Endodermal cell (in vitro differentiated cells): ENCODE data around the gene ATG2B. TPM values are rescaled to one million over a fixed set of nuclear protein-coding genes. Genes with fewer than 3 reads are reported as not detected.

ENCODE experiments used
- DNase-seq: peaks from one replicate; pipeline ENCODE4 v3.0.0-alpha.2; 2017
- H3K27ac ChIP-seq: 2 replicates; pipeline ENCODE4 v1.5.1; 2013; ENCODE audit warnings: mild to moderate bottlenecking, low read depth, low read length, moderate library complexity
- H3K27me3 ChIP-seq: 2 replicates; pipeline ENCODE4 v1.6.1; 2013; ENCODE audit warnings: mild to moderate bottlenecking, low read length, moderate library complexity; ENCODE audit not compliant: insufficient read depth, control insufficient read depth, poor library complexity, severe bottlenecking
- H3K36me3 ChIP-seq: 2 replicates; pipeline ENCODE4 v1.7.0; 2013; ENCODE audit warnings: mild to moderate bottlenecking, low read length, moderate library complexity; ENCODE audit not compliant: control insufficient read depth, insufficient read depth
- H3K4me1 ChIP-seq: one replicate; pipeline ENCODE4 v1.7.0; 2013; ENCODE audit warnings: low read length; ENCODE audit not compliant: control insufficient read depth, insufficient read depth
- H3K4me3 ChIP-seq: 2 replicates; pipeline ENCODE4 v1.5.1; 2013; ENCODE audit warnings: mild to moderate bottlenecking, low read length, moderate library complexity
- H3K9ac ChIP-seq: 2 replicates; pipeline ENCODE4 v1.6.1; 2013; ENCODE audit warnings: mild to moderate bottlenecking, low read length, moderate library complexity; ENCODE audit not compliant: poor library complexity, severe bottlenecking; ENCODE audit errors: extremely low read depth
- H3K9me3 ChIP-seq: 2 replicates; pipeline ENCODE4 v1.6.1; 2013; ENCODE audit warnings: mild to moderate bottlenecking, low read length, moderate library complexity; ENCODE audit not compliant: control insufficient read depth
- H3K27ac Mint-ChIP-seq: 2 replicates; pipeline ENCODE4 v1.8.0; 2020; ENCODE audit warnings: mixed read lengths
- H3K27me3 Mint-ChIP-seq: 2 replicates; pipeline ENCODE4 v1.8.0; 2021; ENCODE audit warnings: mild to moderate bottlenecking, mixed read lengths; ENCODE audit not compliant: insufficient read depth
- H3K36me3 Mint-ChIP-seq: 2 replicates; pipeline ENCODE4 v1.8.0; 2020; ENCODE audit warnings: low read depth, mixed read lengths
- H3K4me1 Mint-ChIP-seq: 2 replicates; pipeline ENCODE4 v1.8.0; 2020; ENCODE audit warnings: mixed read lengths
- H3K4me3 Mint-ChIP-seq: 2 replicates; pipeline ENCODE4 v1.8.0; 2020; ENCODE audit warnings: mild to moderate bottlenecking, moderate library complexity, mixed read lengths
- H3K9me3 Mint-ChIP-seq: 2 replicates; pipeline ENCODE4 v1.8.0; 2020; ENCODE audit warnings: mild to moderate bottlenecking, mixed read lengths
- CTCF ChIP-seq: fragments of 200-600 bp; sonication (generic); conservative IDR thresholded peaks from 2 replicates; pipeline ENCODE4 v1.5.0; 2021; ENCODE audit warnings: antibody characterized with exemption, mild to moderate bottlenecking
- WGBS, 2 experiments: methylation state at CpG; one replicate each; pipeline versions ENCODE4 v1.1.5 to v1.1.7; 2013; ENCODE audit warnings: missing lambda C conversion rate in 2 of 2, mixed read lengths in 1 of 2; ENCODE audit not compliant: insufficient coverage in 1 of 2, insufficient read length in 1 of 2; 5-methylcytosine and 5-hydroxymethylcytosine counted together
- total RNA-seq, 2 donors: library from RNA; stranded (reverse); fragmentation: NEBNext Ultra II Directional in 1 of 2; extraction: Animal tissue kit (Norgen Biotek cat#: 25700) in 1 of 2; gene quantifications; 2 replicates in 1 of 2; 3 replicates in 1 of 2; pipeline ENCODE4 v1.2.1, GENCODE V29; 2021

Gene ATG2B
- total RNA-seq, 2 donors from 2014 or later, result 9.7 to 14.1 TPM

- H3K27ac ChIP-seq, result no peak overlapping the region
- H3K27me3 Mint-ChIP-seq, result no peaks in the 10 kb centered on the region
- no peak for DNase-seq
- no peak overlapping the region for H3K4me3 Mint-ChIP-seq
- peaks cover 29% of the 10 kb centered on the region for H3K4me1 Mint-ChIP-seq
- H3K4me3 ChIP-seq, result no peak overlapping the region
- peaks cover 4% of the 10 kb centered on the region for H3K36me3 Mint-ChIP-seq
- no peaks in the 10 kb centered on the region for H3K36me3 ChIP-seq
- no peaks in the 10 kb centered on the region for H3K9me3 ChIP-seq
- no peak overlapping the region for H3K9ac ChIP-seq
- H3K27me3 ChIP-seq, result no peaks in the 10 kb centered on the region
- peaks cover 6% of the 10 kb centered on the region for H3K4me1 ChIP-seq
- H3K9me3 Mint-ChIP-seq, result no peaks in the 10 kb centered on the region
- no peak for TF ChIP-seq CTCF
- no peak overlapping the region for H3K27ac Mint-ChIP-seq
These were observed 3.2 kb downstream of the ATG2B start for GRCh38 chr14:96359959-96360358.

- Histone ChIP-seq H3K9ac (no peak overlapping the region), H3K27me3 (no peaks in the 10 kb centered on the region), H3K4me1 (peaks cover 6% of the 10 kb centered on the region), H3K27ac (no peak overlapping the region), H3K9me3 (no peaks in the 10 kb centered on the region), H3K36me3 (peaks cover 5% of the 10 kb centered on the region), H3K4me3 (no peak overlapping the region)
- WGBS, 2 experiments, result 93% methylated on average over 3 of the region's 3 CpGs; no CpG with 5 or more reads in 1 of the 2 experiments
- Mint-ChIP-seq H3K9me3 (no peaks in the 10 kb centered on the region), H3K27me3 (no peaks in the 10 kb centered on the region), H3K4me3 (no peak overlapping the region), H3K4me1 (peaks cover 16% of the 10 kb centered on the region), H3K36me3 (peaks cover 4% of the 10 kb centered on the region), H3K27ac (no peak overlapping the region)
- TF ChIP-seq CTCF, result peak; percentile 42
- DNase-seq, result no peak
These were observed 5.9 kb downstream of the ATG2B start for GRCh38 chr14:96357216-96357615.

GRCh38 chr14:96354246-96354645 lies 8.9 kb downstream of the ATG2B start:
- no peaks in the 10 kb centered on the region for H3K27me3 ChIP-seq
- H3K9ac ChIP-seq, result no peak overlapping the region
- H3K9me3 Mint-ChIP-seq, result no peaks in the 10 kb centered on the region
- peaks cover 4% of the 10 kb centered on the region for H3K36me3 Mint-ChIP-seq
- no peak for DNase-seq
- H3K27ac Mint-ChIP-seq, result no peak overlapping the region
- no peak for TF ChIP-seq CTCF
- no peaks in the 10 kb centered on the region for H3K4me1 ChIP-seq
- H3K4me3 Mint-ChIP-seq, result no peak overlapping the region
- WGBS, 2 experiments, result 87 to 93% methylated on average over 2 to 4 of the region's 4 CpGs
- H3K4me1 Mint-ChIP-seq, result peaks cover 9% of the 10 kb centered on the region
- H3K9me3 ChIP-seq, result no peaks in the 10 kb centered on the region
- no peaks in the 10 kb centered on the region for H3K27me3 Mint-ChIP-seq
- H3K36me3 ChIP-seq, result peaks cover 5% of the 10 kb centered on the region
- no peak overlapping the region for H3K4me3 ChIP-seq
- no peak overlapping the region for H3K27ac ChIP-seq
